Measurements from ENCODE around the gene RTP1. TPM values are rescaled to one million over a fixed set of nuclear protein-coding genes. Genes with fewer than 3 reads are reported as not detected.
"Not testable (repeated sequence)": the region's sequence is repeated elsewhere in the genome, so short reads cannot be mapped to it uniquely, and the experiment has no call there.

The RTP1 gene
- not detected for total RNA-seq

GRCh38 chr3:187197335-187197649 is at the start of gene RTP1:
Gene RTP1, plus strand, starts transcription at chr3:187197486. Its CDS starts 30 bp downstream, at chr3:187197516.
- no peak for DNase-seq (ENCODE audit: low spot score)

GRCh38 chr3:187150186-187150585 is 47.1 kb upstream of the RTP1 start:
- no peak for DNase-seq (ENCODE audit: low spot score)

- no peak for DNase-seq (ENCODE audit: low spot score)
These were observed 46.7 kb upstream of the RTP1 start for GRCh38 chr3:187150599-187150998.

GRCh38 chr3:187161556-187161955 is 35.7 kb upstream of the RTP1 start:
- no peak for DNase-seq (ENCODE audit: low spot score)

- no peak for DNase-seq (ENCODE audit: low spot score)
These were observed 34.9 kb upstream of the RTP1 start for GRCh38 chr3:187162265-187162953.

- DNase-seq (ENCODE audit: low spot score), result no peak
These were observed 32.1 kb upstream of the RTP1 start for GRCh38 chr3:187165144-187165543.

GRCh38 chr3:187166750-187167149 is 30.5 kb upstream of the RTP1 start:
- no peak for DNase-seq (ENCODE audit: low spot score)

- DNase-seq (ENCODE audit: low spot score), result no peak
These were observed 29.5 kb upstream of the RTP1 start for GRCh38 chr3:187167777-187168176.

GRCh38 chr3:187169231-187169960 is 27.9 kb upstream of the RTP1 start:
- DNase-seq (ENCODE audit: low spot score), result no peak

- DNase-seq (ENCODE audit: low spot score), result not testable (repeated sequence)
These were observed 26.4 kb upstream of the RTP1 start for GRCh38 chr3:187170911-187171310.

- no peak for DNase-seq (ENCODE audit: low spot score)
These were observed 24.4 kb upstream of the RTP1 start for GRCh38 chr3:187172929-187173328.

- no peak for DNase-seq (ENCODE audit: low spot score)
These were observed 15.7 kb upstream of the RTP1 start for GRCh38 chr3:187181454-187182170.

- peak; percentile 57 for DNase-seq (ENCODE audit: low spot score)
These were observed 13.9 kb upstream of the RTP1 start for GRCh38 chr3:187183210-187183862.

GRCh38 chr3:187183903-187184302 is 13.4 kb upstream of the RTP1 start:
- DNase-seq (ENCODE audit: low spot score), result no peak

- no peak for DNase-seq (ENCODE audit: low spot score)
These were observed 11.5 kb upstream of the RTP1 start for GRCh38 chr3:187185759-187186158.

GRCh38 chr3:187186375-187186774 is 10.9 kb upstream of the RTP1 start:
- no peak for DNase-seq (ENCODE audit: low spot score)

- peak; percentile 76 for DNase-seq (ENCODE audit: low spot score)
These were observed 10.4 kb upstream of the RTP1 start for GRCh38 chr3:187186801-187187421.

- DNase-seq (ENCODE audit: low spot score), result no peak
These were observed 8.4 kb upstream of the RTP1 start for GRCh38 chr3:187188931-187189330.

GRCh38 chr3:187191271-187191670 is 6.0 kb upstream of the RTP1 start:
- no peak for DNase-seq (ENCODE audit: low spot score)

- DNase-seq (ENCODE audit: low spot score), result no peak
These were observed 4.1 kb upstream of the RTP1 start for GRCh38 chr3:187193181-187193580.

GRCh38 chr3:187196573-187197334 is 532 bp upstream of the RTP1 start:
- DNase-seq (ENCODE audit: low spot score), result no peak
